Keratinocyte (primary cell): ENCODE data around the gene TMEM123.

Experiments used
- CTCF ChIP-seq, 3 experiments: IDR thresholded peaks in 1 of 3; conservative IDR thresholded peaks in 1 of 3; optimal IDR thresholded peaks in 1 of 3; 2 replicates in 2 of 3; 3 replicates in 1 of 3; pipeline versions ENCODE3 to v1.5.1; 2011; ENCODE audit warnings: low read length in 3 of 3, mild to moderate bottlenecking in 3 of 3, moderate library complexity in 2 of 3, control low read depth in 1 of 3, inconsistent platforms in 1 of 3; ENCODE audit not compliant: insufficient read depth in 2 of 3; ENCODE audit errors: extremely low read depth in 1 of 3
- EZH2 ChIP-seq: IDR thresholded peaks from one replicate; pipeline ENCODE4 v1.6.1; 2012; ENCODE audit warnings: inconsistent platforms, mild to moderate bottlenecking, low read length, moderate library complexity

GRCh38 chr11:102465696-102466095 is 13.1 kb upstream of the TMEM123 start:
- no peak for TF ChIP-seq CTCF (optimal IDR thresholded peaks at IDR 0.05 in 1 of 3, IDR thresholded peaks at IDR 0.05 in 1 of 3, conservative IDR thresholded peaks at IDR 0.05 in 1 of 3; ENCODE audit: extremely low read depth in 1 of 3, insufficient read depth in 2 of 3, low read length in 3 of 3)
- no peak for TF ChIP-seq EZH2
